Bronchus fibroblast of lung (primary cell): Measurements from ENCODE around the gene DCP2. TPM values are rescaled to one million over a fixed set of nuclear protein-coding genes. Genes with fewer than 3 reads are reported as not detected.

Experiments
- total RNA-seq: library from RNA; depleted of rRNA; stranded (reverse); fragments of >200 nt; gene quantifications from 2 replicates; pipeline ENCODE4 v1.2.3, GENCODE V29; 2015

DCP2 gene
- 8.9 and 11.1 TPM in 2 replicates for total RNA-seq

DNA sequence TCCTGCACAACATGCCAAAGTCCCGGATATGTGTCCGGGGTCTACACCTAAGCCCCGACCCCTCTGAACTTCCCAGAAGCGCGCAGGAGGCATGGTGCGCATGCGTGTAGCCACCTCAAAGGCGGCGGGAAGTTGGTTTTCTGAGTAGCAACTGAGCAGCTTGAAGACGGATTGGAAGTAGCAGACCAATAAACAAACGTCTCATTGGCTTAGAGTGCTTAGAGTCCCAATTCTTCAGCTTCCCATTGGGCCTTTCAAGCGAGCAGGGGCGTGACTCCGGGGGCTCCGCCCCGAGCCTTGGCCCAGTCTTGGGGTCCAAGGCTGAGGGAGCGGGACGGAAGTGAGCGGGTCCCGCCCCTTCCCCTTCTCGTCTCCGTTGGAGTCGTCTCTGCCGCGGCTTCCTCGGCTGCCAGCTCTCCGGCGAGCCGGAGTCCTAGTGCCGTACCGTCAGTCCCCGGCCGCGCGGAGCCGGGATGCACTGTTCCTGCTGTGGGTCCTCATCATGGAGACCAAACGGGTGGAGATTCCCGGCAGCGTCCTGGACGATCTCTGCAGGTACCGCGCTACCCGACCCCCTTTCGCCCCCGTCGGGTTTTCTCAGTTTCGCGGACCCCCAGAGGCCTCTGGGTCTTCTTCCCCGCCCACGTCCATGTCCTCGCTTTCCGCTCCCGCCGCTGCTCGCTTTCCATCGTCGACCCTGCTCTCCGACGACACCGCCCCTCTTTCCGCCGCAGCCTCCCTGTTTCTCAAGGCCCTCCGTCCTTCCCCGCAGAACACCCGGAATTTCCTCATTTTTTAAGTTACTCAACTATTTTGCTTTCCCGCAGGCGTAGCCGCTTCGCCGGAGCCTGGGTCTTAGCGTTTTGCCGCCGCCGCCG, at the start of gene DCP2:
Gene DCP2, plus strand, starts transcription at position 367 of the 878 bp plus-strand sequence. Its CDS starts 136 bp downstream, at position 503.

Other genes starting within 250 kb of the DCP2 start
- 15.8 and 22.4 TPM in 2 replicates for gene APC, start 238.9 kb upstream of the DCP2 start, total RNA-seq
- 46.8 and 91.1 TPM in 2 replicates for gene SRP19, start 115.5 kb upstream of the DCP2 start, total RNA-seq
- 38.2 and 43.1 TPM in 2 replicates for gene REEP5, start 54.6 kb upstream of the DCP2 start, total RNA-seq